IMR-90 (cell line): ENCODE results near the gene TESK2.

Experiments used
- BHLHE40 ChIP-seq: fragments of 150-350 bp; IDR thresholded peaks from 2 replicates; pipeline ENCODE4 v1.6.1; 2016; ENCODE audit warnings: mild to moderate bottlenecking, low read depth, low read length
- CEBPB ChIP-seq: IDR thresholded peaks from 2 replicates; pipeline ENCODE4 v1.6.1; 2012; ENCODE audit warnings: low read depth, low read length, improper control_type of control experiment
- NFE2L2 ChIP-seq: fragments of 150-350 bp; IDR thresholded peaks from 2 replicates; pipeline ENCODE4 v1.6.1; 2016; ENCODE audit warnings: low read depth, mild to moderate bottlenecking, low read length
- POLR2A ChIP-seq: IDR thresholded peaks from 2 replicates; pipeline ENCODE4 v1.6.1; 2012; ENCODE audit warnings: mild to moderate bottlenecking, low read depth, low read length
- RAD21 ChIP-seq: IDR thresholded peaks from 2 replicates; pipeline ENCODE4 v1.6.1; 2012; ENCODE audit warnings: low read length, improper control_type of control experiment
- RCOR1 ChIP-seq: IDR thresholded peaks from 2 replicates; pipeline ENCODE4 v1.6.1; 2012; ENCODE audit warnings: mild to moderate bottlenecking, low read length, improper control_type of control experiment; ENCODE audit not compliant: insufficient replicate concordance
- RFX5 ChIP-seq: IDR thresholded peaks from 2 replicates; pipeline ENCODE4 v1.8.0; 2012; ENCODE audit warnings: low read depth, mild to moderate bottlenecking, low read length, moderate library complexity
- TF ChIP-seq, protein P1 (sequence below): conservative IDR thresholded peaks from 2 replicates; pipeline ENCODE4 v1.5.1; 2012; ENCODE audit warnings: mild to moderate bottlenecking, low read depth, low read length, improper control_type of control experiment
- TF ChIP-seq, protein P2 (sequence below): fragments of 150-350 bp; IDR thresholded peaks from 2 replicates; pipeline ENCODE4 v1.6.1; 2016; ENCODE audit warnings: low read depth, mild to moderate bottlenecking, low read length, moderate library complexity, borderline replicate concordance

DNA sequence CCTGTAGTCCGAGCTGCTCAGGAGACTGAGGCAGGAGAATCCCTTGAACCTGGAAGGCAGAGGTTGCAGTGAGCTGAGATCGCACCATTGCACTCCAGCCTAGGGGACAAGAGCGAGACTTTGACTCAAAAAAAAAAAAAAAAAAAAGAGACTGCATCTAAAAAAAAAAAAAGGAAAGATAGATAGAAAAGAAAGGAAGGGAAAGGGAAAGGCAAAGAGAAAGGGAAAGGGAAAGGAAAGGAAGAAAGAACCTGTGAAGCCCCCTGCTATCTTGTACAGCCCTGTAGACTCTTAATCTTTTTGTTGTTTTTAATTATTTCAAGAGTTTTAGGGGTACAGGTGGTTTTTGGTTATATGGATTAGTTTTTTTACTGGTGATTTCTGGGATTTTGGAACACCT is 104.7 kb downstream of the TESK2 start:
- TF ChIP-seq, protein P1, sequence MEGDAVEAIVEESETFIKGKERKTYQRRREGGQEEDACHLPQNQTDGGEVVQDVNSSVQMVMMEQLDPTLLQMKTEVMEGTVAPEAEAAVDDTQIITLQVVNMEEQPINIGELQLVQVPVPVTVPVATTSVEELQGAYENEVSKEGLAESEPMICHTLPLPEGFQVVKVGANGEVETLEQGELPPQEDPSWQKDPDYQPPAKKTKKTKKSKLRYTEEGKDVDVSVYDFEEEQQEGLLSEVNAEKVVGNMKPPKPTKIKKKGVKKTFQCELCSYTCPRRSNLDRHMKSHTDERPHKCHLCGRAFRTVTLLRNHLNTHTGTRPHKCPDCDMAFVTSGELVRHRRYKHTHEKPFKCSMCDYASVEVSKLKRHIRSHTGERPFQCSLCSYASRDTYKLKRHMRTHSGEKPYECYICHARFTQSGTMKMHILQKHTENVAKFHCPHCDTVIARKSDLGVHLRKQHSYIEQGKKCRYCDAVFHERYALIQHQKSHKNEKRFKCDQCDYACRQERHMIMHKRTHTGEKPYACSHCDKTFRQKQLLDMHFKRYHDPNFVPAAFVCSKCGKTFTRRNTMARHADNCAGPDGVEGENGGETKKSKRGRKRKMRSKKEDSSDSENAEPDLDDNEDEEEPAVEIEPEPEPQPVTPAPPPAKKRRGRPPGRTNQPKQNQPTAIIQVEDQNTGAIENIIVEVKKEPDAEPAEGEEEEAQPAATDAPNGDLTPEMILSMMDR, result no peak
- TF ChIP-seq RFX5 (no peak), BHLHE40 (no peak), POLR2A (no peak), RCOR1 (no peak), RAD21 (no peak), CEBPB (no peak), NFE2L2 (no peak)
- TF ChIP-seq, protein P2, sequence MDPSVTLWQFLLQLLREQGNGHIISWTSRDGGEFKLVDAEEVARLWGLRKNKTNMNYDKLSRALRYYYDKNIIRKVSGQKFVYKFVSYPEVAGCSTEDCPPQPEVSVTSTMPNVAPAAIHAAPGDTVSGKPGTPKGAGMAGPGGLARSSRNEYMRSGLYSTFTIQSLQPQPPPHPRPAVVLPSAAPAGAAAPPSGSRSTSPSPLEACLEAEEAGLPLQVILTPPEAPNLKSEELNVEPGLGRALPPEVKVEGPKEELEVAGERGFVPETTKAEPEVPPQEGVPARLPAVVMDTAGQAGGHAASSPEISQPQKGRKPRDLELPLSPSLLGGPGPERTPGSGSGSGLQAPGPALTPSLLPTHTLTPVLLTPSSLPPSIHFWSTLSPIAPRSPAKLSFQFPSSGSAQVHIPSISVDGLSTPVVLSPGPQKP, result no peak
